ENCODE measurements around the gene TSPYL2.

Gene TSPYL2

GRCh38 chrX:53126377-53126776, 44.2 kb downstream of the TSPYL2 start:
- DNase-seq, result no peak

- no peak for DNase-seq
These were observed 46.1 kb downstream of the TSPYL2 start for GRCh38 chrX:53128097-53128749.

GRCh38 chrX:53133400-53133799, 51.2 kb downstream of the TSPYL2 start:
- DNase-seq, result no peak

GRCh38 chrX:53135581-53135980, 53.4 kb downstream of the TSPYL2 start:
- no peak for DNase-seq

All from central memory CD4-positive, alpha-beta T cell (primary cell).